Right ventricle myocardium inferior (tissue), 1 donor: ENCODE results near the gene FIGNL1. TPM values are rescaled to one million over a fixed set of nuclear protein-coding genes. Genes with fewer than 3 reads are reported as not detected.
"Not testable (repeated sequence)": the region's sequence is repeated elsewhere in the genome, so short reads cannot be mapped to it uniquely, and the experiment has no call there.

Source experiments
- ATAC-seq: fragments of 200-7000 bp; cut with Tn5 transposase; one replicate; pipeline ENCODE4 v1.9.1; 2020; ENCODE audit warnings: mild to moderate bottlenecking, moderate library complexity
- DNase-seq: peaks from one replicate; pipeline ENCODE4 v3.0.0; 2021; ENCODE audit errors: missing footprints
- intact Hi-C: fragments of 100-400 bp; cut with DNase I; formaldehyde crosslinking; loops from one replicate; pipeline ENCODE4 v1.11.0; 2022
- total RNA-seq: library from RNA; stranded (reverse); fragmentation: NEBNext Ultra II Directional; extraction: Animal tissue kit (Norgen Biotek cat#: 25700); gene quantifications from one replicate; pipeline ENCODE4 v1.2.1, GENCODE V29; 2021
- donor health status: DM: no; HTN: yes; CAD: no; lungs with severe emphysema.

FIGNL1 gene
- total RNA-seq, 1 donor from 2014 or later, result 3.4 TPM

GRCh38 chr7:50473531-50473930 is 23.4 kb upstream of the FIGNL1 start:
- intact Hi-C loops, result no loop called here
- ATAC-seq (no peak), DNase-seq (no peak)

DNA sequence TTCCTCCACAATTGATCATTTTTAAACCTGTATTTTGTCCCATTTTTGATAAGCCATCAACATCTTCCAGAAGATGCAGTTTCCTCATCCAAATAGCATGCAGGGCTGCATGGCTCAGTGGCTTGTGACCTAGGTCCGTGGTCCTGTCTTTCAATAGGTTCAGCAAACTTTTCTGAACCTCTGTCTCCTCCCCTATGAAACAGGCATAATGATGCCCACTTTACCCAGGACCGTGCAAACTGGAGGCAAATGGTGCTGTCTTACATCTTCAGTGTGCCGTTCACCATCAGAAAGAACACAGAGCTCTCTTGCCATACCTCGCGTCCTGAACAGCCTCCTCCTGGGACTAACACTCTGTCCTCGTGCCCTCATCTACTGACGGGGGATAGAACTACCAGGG is 22.3 kb upstream of the FIGNL1 start:
- DNase-seq (no peak), ATAC-seq (no peak)
- intact Hi-C loops, result no loop called here

DNA sequence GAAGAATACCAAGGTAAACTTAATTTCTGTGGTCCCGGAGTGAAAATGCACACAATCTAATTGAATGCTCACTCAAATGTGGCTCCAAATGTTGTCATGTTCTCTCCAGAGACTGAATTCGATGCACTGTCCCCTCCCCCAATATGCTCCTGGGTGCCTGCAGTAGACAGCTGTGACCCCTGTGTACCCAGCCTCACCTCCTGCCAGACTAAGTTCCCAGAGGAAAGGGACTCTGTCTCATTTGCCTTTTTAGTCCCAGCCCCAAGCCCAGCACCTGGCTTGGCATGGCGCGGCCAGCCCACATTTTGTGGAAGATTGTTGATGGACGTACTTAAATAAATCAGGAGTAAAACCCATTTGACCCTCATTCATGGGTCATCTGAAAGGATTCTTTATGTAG is 21.8 kb upstream of the FIGNL1 start:
- ATAC-seq, result no peak
- no peak for DNase-seq
- intact Hi-C loops, result no loop called here

DNA sequence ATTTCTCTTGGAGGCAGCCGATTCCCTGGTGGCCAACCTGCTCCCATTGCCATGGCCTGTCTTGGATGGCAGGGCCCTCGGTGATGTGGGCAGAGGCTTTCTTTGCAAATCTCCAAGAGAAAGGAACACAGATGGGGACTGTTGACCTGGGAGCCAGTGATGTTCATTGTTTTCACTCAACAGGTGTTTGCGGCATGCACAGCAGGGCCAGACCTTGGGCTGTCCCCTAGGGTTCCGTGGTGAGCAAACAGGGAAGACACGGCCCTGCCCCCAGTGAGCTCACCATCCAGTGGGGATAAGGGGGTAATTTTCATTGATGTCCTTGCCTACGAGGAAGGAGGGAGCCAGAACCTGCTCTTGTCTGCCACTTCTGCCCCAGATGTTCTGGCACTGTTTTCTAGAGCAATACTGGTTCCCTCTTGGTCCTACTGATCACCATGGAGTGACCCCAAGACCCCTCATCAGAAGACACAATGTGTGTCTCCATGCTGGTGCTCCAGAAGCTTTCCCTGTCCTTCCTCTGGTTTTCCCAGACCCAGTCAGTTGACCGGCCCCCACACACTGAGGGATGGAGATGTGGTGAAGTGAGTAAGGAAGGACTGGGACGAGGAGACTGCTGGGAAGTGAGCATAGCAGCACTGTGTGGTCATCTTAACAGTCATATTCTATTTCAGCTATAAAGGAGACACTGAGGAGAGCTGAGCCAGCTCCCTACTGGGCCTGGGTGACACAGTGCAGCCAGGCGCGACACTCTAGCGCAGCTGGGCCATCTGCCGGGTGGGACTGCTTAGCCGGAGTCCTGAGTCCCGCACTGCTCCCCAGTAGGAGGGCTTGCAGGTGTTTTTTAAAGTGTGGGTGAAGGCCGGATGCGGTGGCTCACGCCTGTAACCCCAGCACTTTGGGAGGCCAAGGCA is 20.4 kb upstream of the FIGNL1 start:
- ATAC-seq (no peak), DNase-seq (peak; percentile 49)
- intact Hi-C loops, result no loop called here

DNA sequence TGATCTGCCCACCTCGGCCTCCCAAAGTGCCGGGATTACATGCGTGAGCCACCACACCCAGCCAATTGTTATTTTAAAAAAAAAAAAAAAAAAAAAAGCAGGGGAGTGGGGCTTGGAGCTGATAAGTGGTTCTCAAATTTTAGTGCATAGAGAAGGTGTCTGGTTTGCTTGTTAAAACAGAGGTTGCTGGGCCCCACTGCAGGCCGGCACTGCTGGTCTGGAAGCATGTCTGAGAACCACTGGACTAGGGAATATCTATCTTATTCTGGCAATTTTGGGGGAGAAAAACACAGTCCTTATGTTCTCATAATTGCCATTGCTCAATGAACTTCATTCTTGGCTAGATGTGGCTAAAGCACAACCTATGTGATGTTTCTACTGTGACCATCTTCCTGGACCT is 19.0 kb upstream of the FIGNL1 start:
- no peak for DNase-seq
- intact Hi-C loops, result loop anchor here (1.0 to 5.0 kb wide), 4 partner anchors 33 to 673 kb away; no protein-coding TSS in a partner anchor
- ATAC-seq, result no peak

DNA sequence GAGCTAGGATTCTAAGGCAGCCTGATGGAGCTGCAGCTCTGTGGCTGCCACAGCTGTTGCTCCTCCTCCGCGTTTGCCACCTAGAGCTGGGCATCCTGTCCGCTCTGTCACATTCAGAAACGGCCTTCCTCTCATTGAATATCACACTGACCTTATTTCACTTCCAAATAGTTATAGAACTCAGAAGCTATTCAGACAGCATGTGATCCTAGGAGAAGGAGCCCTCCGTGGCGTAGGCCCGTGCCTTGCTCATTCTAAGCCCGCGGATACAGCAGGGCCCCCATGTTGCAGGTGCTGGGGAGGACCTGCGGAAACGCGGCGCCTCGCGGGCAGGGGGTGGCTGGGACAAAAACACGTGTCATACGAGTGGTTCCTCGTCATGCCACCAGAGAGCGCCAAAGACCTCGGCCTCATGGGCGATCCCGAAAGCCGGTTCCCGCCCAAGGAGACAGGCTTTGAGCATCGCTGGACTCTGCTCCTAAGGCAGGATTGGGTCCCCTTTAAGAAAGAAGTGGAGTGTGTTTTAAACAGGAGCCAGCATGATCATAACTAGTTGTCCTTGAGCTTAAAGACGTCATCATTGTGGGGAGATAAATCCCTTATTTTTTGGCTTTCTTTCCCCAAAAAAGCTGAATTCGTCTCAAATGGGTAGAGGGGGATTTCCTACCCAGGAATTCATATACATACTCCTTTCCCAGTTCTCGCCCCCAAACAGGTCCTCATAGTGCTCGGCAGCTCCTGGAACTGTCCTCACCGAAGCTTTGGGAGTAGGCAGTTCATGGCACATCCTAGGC is 17.9 kb upstream of the FIGNL1 start:
- DNase-seq (peak; percentile 80), ATAC-seq (peak; percentile 86)
- intact Hi-C loops, result loop anchor here (1.0 to 5.0 kb wide), 5 partner anchors 134 to 693 kb away; no protein-coding TSS in a partner anchor

GRCh38 chr7:50466815-50467585 is 16.9 kb upstream of the FIGNL1 start:
- intact Hi-C loops, result loop anchor here (5.0 kb wide), 3 partner anchors 135 to 675 kb away; no protein-coding TSS in a partner anchor
- DNase-seq, result peak; percentile 64
- ATAC-seq, result no peak

- ATAC-seq (no peak), DNase-seq (peak; percentile 51)
- intact Hi-C loops, result no loop called here
Observed at GRCh38 chr7:50463035-50463434, 12.9 kb upstream of the FIGNL1 start.

GRCh38 chr7:50462361-50462760 is 12.2 kb upstream of the FIGNL1 start:
- ATAC-seq (no peak), DNase-seq (no peak)
- intact Hi-C loops, result no loop called here

GRCh38 chr7:50461695-50462094 is 11.5 kb upstream of the FIGNL1 start:
- intact Hi-C loops, result no loop called here
- DNase-seq (no peak), ATAC-seq (no peak)

DNA sequence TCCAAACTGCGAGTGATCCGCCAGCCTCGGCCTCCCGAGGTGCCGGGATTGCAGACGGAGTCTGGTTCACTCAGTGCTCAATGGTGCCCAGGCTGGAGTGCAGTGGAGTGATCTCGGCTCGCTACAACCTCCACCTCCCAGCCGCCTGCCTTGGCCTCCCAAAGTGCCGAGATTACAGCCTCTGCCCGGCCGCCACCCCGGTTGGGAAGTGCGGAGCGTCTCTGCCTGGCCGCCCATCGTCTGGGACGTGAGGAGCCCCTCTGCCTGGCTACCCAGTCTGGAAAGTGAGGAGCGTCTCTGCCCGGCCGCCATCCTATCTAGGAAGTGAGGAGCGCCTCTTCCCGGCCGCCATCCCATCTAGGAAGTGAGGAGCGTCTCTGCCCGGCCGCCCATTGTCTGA is 9.0 kb upstream of the FIGNL1 start:
- intact Hi-C loops, result loop anchor here (10.0 kb wide), 1 partner anchor 336 kb away; no protein-coding TSS in a partner anchor
- not testable (repeated sequence) for DNase-seq, ATAC-seq

- intact Hi-C loops, result loop anchor here (10.0 kb wide), 1 partner anchor 336 kb away; no protein-coding TSS in a partner anchor
- ATAC-seq, result not testable (repeated sequence)
Observed at GRCh38 chr7:50458651-50459050, 8.5 kb upstream of the FIGNL1 start.

DNA sequence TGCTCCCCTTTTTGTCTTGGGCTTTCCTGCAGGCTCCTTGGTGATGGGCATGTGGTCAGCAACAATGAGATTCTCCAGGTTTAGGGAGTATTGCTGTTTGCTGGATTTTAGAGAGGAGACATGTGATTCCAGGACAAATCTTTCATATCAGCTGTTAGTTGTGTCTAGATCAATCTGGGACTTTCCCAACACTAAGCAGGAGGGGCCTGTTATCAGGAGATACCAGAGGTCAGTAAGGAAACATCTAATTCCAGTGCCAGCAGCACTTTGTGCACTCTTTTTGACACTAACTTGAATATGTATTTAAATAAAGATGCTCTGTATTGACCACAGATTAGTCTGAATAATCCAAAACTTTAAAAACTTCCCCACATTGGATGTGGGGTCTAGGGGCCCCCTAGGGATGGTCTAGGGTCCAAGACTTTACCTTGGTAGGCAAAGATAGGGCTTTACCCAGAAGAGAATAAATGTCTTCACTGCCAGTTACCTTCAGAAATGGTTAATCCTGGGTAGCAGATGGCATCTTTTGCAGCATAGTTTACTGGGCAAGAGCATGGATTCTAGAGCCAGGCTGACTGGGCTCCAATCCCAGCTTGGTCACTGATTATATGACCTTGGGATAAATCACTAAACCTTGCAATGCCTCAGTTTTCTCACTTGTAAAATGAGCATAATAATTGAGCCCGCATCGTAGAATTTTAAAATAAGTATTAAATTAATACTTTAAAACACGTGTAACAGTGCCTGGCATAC is 6.4 kb upstream of the FIGNL1 start:
- ATAC-seq (no peak), DNase-seq (no peak)
- intact Hi-C loops, result loop anchor here (10.0 kb wide), 1 partner anchor 338 kb away; no protein-coding TSS in a partner anchor

More at GRCh38 chr7:50458651-50459050, 8.5 kb upstream of the FIGNL1 start:
- DNase-seq, result not testable (repeated sequence)

DNA sequence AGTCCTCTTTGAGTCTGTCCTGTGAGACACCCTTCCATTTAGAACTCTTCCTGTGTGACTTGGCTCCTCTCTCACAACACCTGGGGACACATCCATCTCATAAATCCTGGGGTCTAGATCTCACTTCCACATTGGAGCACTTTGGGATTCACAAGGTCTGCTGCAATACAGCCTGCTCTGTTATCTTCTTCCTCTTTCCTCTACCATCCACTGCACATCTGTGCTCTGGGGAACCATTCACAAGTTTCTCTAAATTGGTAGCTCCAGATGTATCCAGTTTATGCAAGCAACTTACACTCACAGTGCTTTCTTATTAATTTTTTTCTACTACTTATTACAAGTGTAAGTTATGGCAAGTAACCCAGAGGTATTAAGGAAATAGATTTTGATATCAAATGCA is 5.5 kb upstream of the FIGNL1 start:
- DNase-seq, result no peak
- no peak for ATAC-seq
- intact Hi-C loops, result loop anchor here (10.0 kb wide), 1 partner anchor 339 kb away; no protein-coding TSS in a partner anchor

DNA sequence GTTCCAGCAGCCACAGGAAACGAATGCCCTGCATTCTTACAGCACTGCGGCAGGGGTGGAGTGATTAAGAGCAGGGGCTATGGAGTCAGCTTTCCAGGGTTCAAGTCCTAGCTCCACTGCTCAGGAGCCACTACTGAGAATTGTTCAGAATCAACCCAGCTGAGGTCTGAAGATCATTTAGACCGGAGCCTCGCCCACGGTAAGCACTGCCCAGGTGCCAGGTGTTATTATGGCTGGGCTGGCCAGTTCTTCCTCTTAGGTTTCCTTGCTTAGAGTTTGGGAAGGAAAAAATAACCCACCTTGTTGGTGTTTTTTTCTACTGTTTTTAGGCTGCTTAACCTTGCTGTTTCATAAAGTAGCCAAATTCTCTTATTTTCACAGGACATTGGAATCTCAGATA is 4.8 kb upstream of the FIGNL1 start:
- ATAC-seq (no peak), DNase-seq (no peak)
- intact Hi-C loops, result loop anchor here (10.0 kb wide), 1 partner anchor 340 kb away; no protein-coding TSS in a partner anchor

- intact Hi-C loops, result loop anchor here (10.0 kb wide), 1 partner anchor 344 kb away; no protein-coding TSS in a partner anchor
- peak; percentile 19 for ATAC-seq
- peak; percentile 73 for DNase-seq
Observed at GRCh38 chr7:50450590-50451032, 461 bp upstream of the FIGNL1 start.

DNA sequence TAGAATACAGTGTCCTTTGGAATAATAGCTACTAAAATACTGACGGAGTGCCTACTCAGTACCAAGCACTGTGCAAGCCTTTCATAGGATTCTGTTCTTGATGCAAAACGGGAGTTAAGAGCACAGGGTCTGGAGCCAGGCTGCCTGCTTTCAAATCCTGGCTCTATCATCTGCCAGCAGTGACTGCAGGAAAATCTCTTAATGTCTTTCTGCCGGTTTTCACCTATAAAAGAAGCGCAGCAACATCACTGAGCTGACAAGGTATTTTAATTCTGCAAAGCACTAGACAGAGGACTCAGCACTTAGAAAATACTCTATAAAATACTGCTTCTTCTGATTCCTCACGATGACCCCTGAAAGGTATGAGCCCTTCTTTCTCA is 659 bp downstream of the FIGNL1 start:
- no peak for DNase-seq
- intact Hi-C loops, result no loop called here
- ATAC-seq, result no peak

- no peak for ATAC-seq
- DNase-seq, result no peak
- intact Hi-C loops, result no loop called here
Observed at GRCh38 chr7:50448823-50449222, 1.3 kb downstream of the FIGNL1 start.
